Activated CD4-positive, alpha-beta T cell treated with anti-CD3 and anti-CD28 coated beads for 24 hours (primary cell): ENCODE data around the gene INAFM2.

Source experiments
- DNase-seq, 2 donors: peaks; one replicate each; pipeline ENCODE4 v3.0.0-alpha.2; 2020; ENCODE audit warnings: low read depth in 2 of 2

Gene INAFM2

GRCh38 chr15:40344217-40344616 is 20.7 kb downstream of the INAFM2 start:
- DNase-seq, result no peak

GRCh38 chr15:40344631-40345120 is 21.2 kb downstream of the INAFM2 start:
- DNase-seq, result peak; percentile 55 to 64

GRCh38 chr15:40345225-40345866 is 21.9 kb downstream of the INAFM2 start:
- DNase-seq, result no peak

GRCh38 chr15:40345867-40346578 is 22.5 kb downstream of the INAFM2 start:
- DNase-seq, result no peak

GRCh38 chr15:40346579-40347558 is 23.4 kb downstream of the INAFM2 start:
- no peak for DNase-seq

- DNase-seq, result no peak
These were observed 24.3 kb downstream of the INAFM2 start for GRCh38 chr15:40347559-40348473.

- DNase-seq, result no peak
These were observed 25.0 kb downstream of the INAFM2 start for GRCh38 chr15:40348474-40348870.

- DNase-seq, result no peak
These were observed 25.7 kb downstream of the INAFM2 start for GRCh38 chr15:40349163-40349562.

GRCh38 chr15:40352281-40352901 is 28.9 kb downstream of the INAFM2 start:
- DNase-seq, result no peak

GRCh38 chr15:40353697-40354096 is 30.2 kb downstream of the INAFM2 start:
- no peak for DNase-seq

- DNase-seq, result no peak
These were observed 31.1 kb downstream of the INAFM2 start for GRCh38 chr15:40354408-40355171.

- no peak for DNase-seq
These were observed 32.6 kb downstream of the INAFM2 start for GRCh38 chr15:40355976-40356585.

- DNase-seq, result no peak
These were observed 33.8 kb downstream of the INAFM2 start for GRCh38 chr15:40357246-40357645.

- peak; percentile 79 to 81 for DNase-seq
These were observed 34.4 kb downstream of the INAFM2 start, which contains the start of gene DISP2 for GRCh38 chr15:40357723-40358470. Gene DISP2, plus strand, starts transcription at chr15:40358219. Its CDS starts 103 bp downstream, at chr15:40358322.

- no peak for DNase-seq
These were observed 35.2 kb downstream of the INAFM2 start for GRCh38 chr15:40358471-40359353.

- DNase-seq, result no peak
These were observed 36.5 kb downstream of the INAFM2 start for GRCh38 chr15:40360015-40360414.

- DNase-seq, result no peak
These were observed 38.1 kb downstream of the INAFM2 start for GRCh38 chr15:40361640-40362039.
